Fibroblast of lung (primary cell): ENCODE measurements around the gene STAB2. TPM values are rescaled to one million over a fixed set of nuclear protein-coding genes. Genes with fewer than 3 reads are reported as not detected.

Source experiments
- DNase-seq, 2 donors: peaks; one replicate each; pipeline versions ENCODE4 v3.0.0 to v3.0.0-alpha.2; 2010; ENCODE audit warnings: low read depth in 2 of 2
- H2AFZ ChIP-seq: 2 replicates; pipeline ENCODE4 v1.5.1; 2012; ENCODE audit warnings: low read length, control low read depth, inconsistent platforms
- H3K27ac ChIP-seq: 2 replicates; pipeline ENCODE4 v1.5.1; 2011; ENCODE audit warnings: low read length, control low read depth; ENCODE audit not compliant: insufficient read depth
- H3K27me3 ChIP-seq: 2 replicates; pipeline ENCODE4 v1.5.1; 2011; ENCODE audit warnings: mild to moderate bottlenecking, low read length; ENCODE audit not compliant: control insufficient read depth, insufficient read depth
- H3K36me3 ChIP-seq: 2 replicates; pipeline ENCODE4 v1.5.1; 2011; ENCODE audit warnings: low read length; ENCODE audit not compliant: control insufficient read depth, insufficient read depth
- H3K4me1 ChIP-seq: 2 replicates; pipeline ENCODE4 v1.5.1; 2011; ENCODE audit warnings: low read length; ENCODE audit not compliant: control insufficient read depth, insufficient read depth; ENCODE audit errors: extremely low read depth
- H3K4me2 ChIP-seq: 2 replicates; pipeline ENCODE4 v1.5.1; 2011; ENCODE audit warnings: low read length, control low read depth; ENCODE audit not compliant: insufficient read depth; ENCODE audit errors: extremely low read depth
- H3K4me3 ChIP-seq, 4 experiments: fragments of 200-600 bp in 1 of 4; sonication (generic) in 1 of 4; replicated peaks in 1 of 4; 2 replicates each; pipeline ENCODE4 v1.5.1; 2011 to 2016; ENCODE audit warnings: low read length in 4 of 4, low read depth in 3 of 4, mild to moderate bottlenecking in 3 of 4, control low read depth in 2 of 4, inconsistent platforms in 1 of 4, mixed read lengths in 1 of 4; ENCODE audit not compliant: insufficient read depth in 1 of 4; ENCODE audit errors: control extremely low read depth in 1 of 4
- H3K79me2 ChIP-seq: 2 replicates; pipeline ENCODE4 v1.5.1; 2012; ENCODE audit warnings: mild to moderate bottlenecking, low read length, inconsistent platforms; ENCODE audit not compliant: control insufficient read depth, insufficient read depth
- H3K9ac ChIP-seq: 2 replicates; pipeline ENCODE4 v1.5.1; 2011; ENCODE audit warnings: mild to moderate bottlenecking, low read length, control low read depth; ENCODE audit not compliant: insufficient read depth
- H3K9me3 ChIP-seq: 2 replicates; pipeline ENCODE4 v1.5.1; 2012; ENCODE audit warnings: low read depth, low read length; ENCODE audit not compliant: control insufficient read depth, insufficient read depth
- H4K20me1 ChIP-seq: 2 replicates; pipeline ENCODE4 v1.5.1; 2011; ENCODE audit warnings: low read length; ENCODE audit not compliant: control insufficient read depth, insufficient read depth; ENCODE audit errors: extremely low read depth
- EZH2 ChIP-seq: IDR thresholded peaks from 2 replicates; pipeline ENCODE4 v1.5.1; 2012; ENCODE audit warnings: low read length, control low read depth, mild to moderate bottlenecking; ENCODE audit errors: missing control alignments
- polyA plus RNA-seq, 2 donors: library from polyadenylated mRNA; depleted of rRNA in 1 of 2; stranded (reverse) in 1 of 2; unstranded in 1 of 2; fragments of >200 nt; gene quantifications; 2 replicates each; pipeline ENCODE4 v1.2.1, GENCODE V29; 2011 to 2012; ENCODE audit warnings: missing spikeins in 1 of 2
- total RNA-seq: library from RNA; depleted of rRNA; stranded (reverse); fragments of >200 nt; gene quantifications from 2 replicates; pipeline ENCODE4 v1.2.1, GENCODE V29; 2014
- TF ChIP-seq, protein P1 (sequence below), 2 donors: IDR thresholded peaks in 1 of 2; conservative IDR thresholded peaks in 1 of 2; 1 replicate in 1 of 2; 2 replicates in 1 of 2; pipeline ENCODE4 v1.5.1; 2011 to 2012; ENCODE audit warnings: low read length in 2 of 2, control low read depth in 1 of 2, inconsistent platforms in 1 of 2, low read depth in 1 of 2, mild to moderate bottlenecking in 1 of 2

The STAB2 gene
- total and polyA plus RNA-seq, 2 donors (not counting 1 experiment from before 2014, with no cell fraction given): not detected

DNA sequence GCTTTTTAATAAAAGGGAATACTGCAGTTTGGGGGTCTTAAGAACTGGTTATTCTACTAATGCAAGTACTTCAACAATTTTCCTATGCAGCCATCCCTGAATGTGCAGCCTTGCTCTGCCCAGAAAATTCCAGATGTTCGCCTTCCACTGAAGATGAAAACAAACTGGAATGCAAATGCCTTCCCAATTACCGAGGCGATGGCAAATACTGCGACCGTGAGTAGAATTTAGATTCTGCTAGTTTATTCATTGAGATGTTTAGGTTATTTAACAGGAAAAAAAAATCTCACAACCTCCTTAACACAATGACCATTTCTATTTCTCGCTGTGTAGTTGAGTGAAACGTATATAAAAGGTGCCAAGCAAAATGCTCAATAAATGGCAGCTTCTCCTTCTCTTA, 49.9 kb downstream of the STAB2 start:
- DNase-seq: no peak
- no peak overlapping the region for H3K4me2 ChIP-seq
- no peaks in the 10 kb centered on the region for H3K4me1 ChIP-seq
- H3K27ac ChIP-seq: no peak overlapping the region
- no peaks in the 10 kb centered on the region for H3K36me3 ChIP-seq
- H3K27me3 ChIP-seq: no peaks in the 10 kb centered on the region
- TF ChIP-seq, protein P1, sequence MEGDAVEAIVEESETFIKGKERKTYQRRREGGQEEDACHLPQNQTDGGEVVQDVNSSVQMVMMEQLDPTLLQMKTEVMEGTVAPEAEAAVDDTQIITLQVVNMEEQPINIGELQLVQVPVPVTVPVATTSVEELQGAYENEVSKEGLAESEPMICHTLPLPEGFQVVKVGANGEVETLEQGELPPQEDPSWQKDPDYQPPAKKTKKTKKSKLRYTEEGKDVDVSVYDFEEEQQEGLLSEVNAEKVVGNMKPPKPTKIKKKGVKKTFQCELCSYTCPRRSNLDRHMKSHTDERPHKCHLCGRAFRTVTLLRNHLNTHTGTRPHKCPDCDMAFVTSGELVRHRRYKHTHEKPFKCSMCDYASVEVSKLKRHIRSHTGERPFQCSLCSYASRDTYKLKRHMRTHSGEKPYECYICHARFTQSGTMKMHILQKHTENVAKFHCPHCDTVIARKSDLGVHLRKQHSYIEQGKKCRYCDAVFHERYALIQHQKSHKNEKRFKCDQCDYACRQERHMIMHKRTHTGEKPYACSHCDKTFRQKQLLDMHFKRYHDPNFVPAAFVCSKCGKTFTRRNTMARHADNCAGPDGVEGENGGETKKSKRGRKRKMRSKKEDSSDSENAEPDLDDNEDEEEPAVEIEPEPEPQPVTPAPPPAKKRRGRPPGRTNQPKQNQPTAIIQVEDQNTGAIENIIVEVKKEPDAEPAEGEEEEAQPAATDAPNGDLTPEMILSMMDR (conservative IDR thresholded peaks at IDR 0.05 in 1 of 2, IDR thresholded peaks at IDR 0.05 in 1 of 2; ENCODE audit: low read depth in 1 of 2, low read length in 2 of 2): no peak
- TF ChIP-seq EZH2: no peak
- H3K4me3 ChIP-seq: no peak overlapping the region
- H3K9ac ChIP-seq: no peak overlapping the region
- no peaks in the 10 kb centered on the region for H4K20me1 ChIP-seq
- H2AFZ ChIP-seq: no peak overlapping the region
- H3K79me2 ChIP-seq: no peaks in the 10 kb centered on the region
- H3K9me3 ChIP-seq: no peaks in the 10 kb centered on the region

DNA sequence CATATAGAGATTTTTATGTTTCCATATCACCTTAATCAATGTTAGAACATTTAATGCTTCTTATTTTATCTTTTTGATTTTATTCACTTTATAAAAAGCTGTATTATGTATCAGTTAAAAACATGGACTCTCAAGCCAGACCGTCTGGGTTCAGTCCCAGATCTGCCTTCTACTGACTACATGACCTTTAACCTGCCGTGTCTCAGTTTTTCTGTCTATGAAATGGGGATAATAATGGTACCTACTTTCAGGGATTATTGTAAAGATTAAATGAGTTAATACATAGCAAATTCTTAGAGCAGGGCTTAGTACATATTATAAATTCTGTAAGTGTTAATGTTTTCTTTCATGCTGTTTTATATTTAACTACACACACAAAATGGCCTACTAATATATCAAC, 50.4 kb downstream of the STAB2 start:
- DNase-seq: no peak
- TF ChIP-seq EZH2: no peak
- TF ChIP-seq, protein P1 (conservative IDR thresholded peaks at IDR 0.05 in 1 of 2, IDR thresholded peaks at IDR 0.05 in 1 of 2; ENCODE audit: low read depth in 1 of 2, low read length in 2 of 2): no peak
- Histone ChIP-seq H3K4me3 (no peak overlapping the region), H3K36me3 (no peaks in the 10 kb centered on the region), H2AFZ (no peak overlapping the region), H3K79me2 (no peaks in the 10 kb centered on the region), H3K27ac (no peak overlapping the region), H3K4me2 (no peak overlapping the region), H4K20me1 (no peaks in the 10 kb centered on the region), H3K27me3 (no peaks in the 10 kb centered on the region), H3K9ac (no peak overlapping the region), H3K4me1 (no peaks in the 10 kb centered on the region), H3K9me3 (no peaks in the 10 kb centered on the region)

DNA sequence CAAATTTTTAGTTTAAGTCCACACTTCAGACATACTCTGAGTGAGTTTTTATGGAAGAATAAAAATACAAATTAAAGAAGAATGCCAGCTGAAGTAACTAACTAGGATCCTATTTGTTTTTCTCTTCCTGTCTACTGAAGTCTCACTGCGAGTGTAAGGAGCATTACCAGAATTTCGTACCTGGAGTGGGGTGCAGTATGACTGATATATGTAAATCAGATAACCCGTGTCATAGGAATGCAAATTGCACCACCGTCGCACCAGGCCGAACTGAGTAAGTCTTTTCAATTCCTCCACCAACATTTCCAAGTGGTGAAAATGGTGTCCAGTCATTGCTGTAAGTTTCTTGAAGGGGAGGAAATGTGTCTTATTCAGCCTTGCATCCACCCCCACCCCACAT, 52.9 kb downstream of the STAB2 start:
- H3K9me3 ChIP-seq: no peaks in the 10 kb centered on the region
- H3K27me3 ChIP-seq: no peaks in the 10 kb centered on the region
- H2AFZ ChIP-seq: no peak overlapping the region
- no peak overlapping the region for H3K4me3 ChIP-seq
- H3K4me1 ChIP-seq: no peaks in the 10 kb centered on the region
- TF ChIP-seq, protein P1 (conservative IDR thresholded peaks at IDR 0.05 in 1 of 2, IDR thresholded peaks at IDR 0.05 in 1 of 2; ENCODE audit: low read depth in 1 of 2, low read length in 2 of 2): no peak
- no peak for TF ChIP-seq EZH2
- no peak overlapping the region for H3K9ac ChIP-seq
- no peak for DNase-seq
- no peaks in the 10 kb centered on the region for H3K79me2 ChIP-seq
- no peaks in the 10 kb centered on the region for H4K20me1 ChIP-seq
- H3K27ac ChIP-seq: no peak overlapping the region
- H3K36me3 ChIP-seq: no peaks in the 10 kb centered on the region
- no peak overlapping the region for H3K4me2 ChIP-seq
